ENCODE measurements around the gene MARCHF5. TPM values are rescaled to one million over a fixed set of nuclear protein-coding genes. Genes with fewer than 3 reads are reported as not detected.

Gene MARCHF5
- total and polyA plus RNA-seq, 2 of the 8 experiments (the other 6 are each of a cell fraction or from before 2014, with no cell fraction given), result 8.7 to 26.8 TPM

- H2AK5ac ChIP-seq (ENCODE audit: low read depth, low read length), result no peak overlapping the region
- H2BK5ac ChIP-seq (ENCODE audit: low read depth, low read length), result no peak overlapping the region
- peaks cover 0 to 3% of the 10 kb centered on the region in 2 experiments for H4K20me1 ChIP-seq (replicated peaks in 1 of 2; ENCODE audit: control insufficient read depth in 1 of 2, insufficient read depth in 2 of 2, low read length in 2 of 2)
- H3K18ac ChIP-seq (ENCODE audit: extremely low read depth, low read length), result no peak overlapping the region
- no peak overlapping the region for H3K56ac ChIP-seq (replicated peaks; ENCODE audit: insufficient read length, low read depth, low read length)
- no peak overlapping the region for H3K4ac ChIP-seq (replicated peaks; ENCODE audit: insufficient read length, low read depth, low read length)
- no peak overlapping the region for H2BK20ac ChIP-seq (ENCODE audit: low read length)
- no peak overlapping the region for H4K91ac ChIP-seq (replicated peaks; ENCODE audit: insufficient read length, low read length)
- H2AFZ ChIP-seq (ENCODE audit: low read length), result no peak overlapping the region
- H3K4me3 ChIP-seq (ENCODE audit: extremely low read depth in 1 of 4, insufficient read depth in 2 of 4, low read depth in 3 of 4, low read length in 4 of 4), result 0 out of 8 replicates have a peak overlapping the region, but pooled peaks of 1 of the 4 experiments have one; percentile 8
- H3K27ac ChIP-seq (ENCODE audit: low read depth, low read length), result no peak overlapping the region
- H3K23me2 ChIP-seq (ENCODE audit: low read depth, low read length), result no peaks in the 10 kb centered on the region
- 62% methylated on average over 1 of the region's 1 CpG; no CpG with 5 or more reads in 1 of the 2 experiments for WGBS, 2 experiments (ENCODE audit: extremely low coverage in 1 of 2, insufficient coverage in 1 of 2, insufficient read length in 1 of 2, insufficient replicate concordance in 2 of 2, low coverage in 1 of 2, low lambda C conversion rate in 2 of 2, missing lambda C conversion rate in 1 of 2)
- peaks cover 0 to 27% (median 12%) of the 10 kb centered on the region in 4 experiments; a peak in 5 of 7 replicates for H3K4me1 ChIP-seq (replicated peaks in 1 of 4; ENCODE audit: control insufficient read depth in 3 of 4, insufficient read depth in 4 of 4, low read length in 3 of 4)
- ChIA-PET CTCF (ENCODE audit: partially characterized antibody) (interaction anchor here (0.7 to 8.6 kb wide), 5 partner anchors 12 to 224 kb away, joined by 3 to 52 read pairs (median 3); partner anchors contain the start of genes CPEB3 and MARCHF5), POLR2A (ENCODE audit: partially characterized antibody) (interaction anchor here (1.2 to 1.8 kb wide), 2 partner anchors 11 to 14 kb away, joined by 3 to 4 read pairs; no protein-coding TSS in a partner anchor)
- peaks cover 5% of the 10 kb centered on the region; the same call in 1 of the 2 replicates for H3K79me1 ChIP-seq (ENCODE audit: low read depth, low read length)
- no peak overlapping the region for H3K9ac ChIP-seq (replicated peaks in 1 of 4; ENCODE audit: extremely low read depth in 1 of 4, low read depth in 3 of 4, low read length in 3 of 4)
- no peak overlapping the region for H3K23ac ChIP-seq (ENCODE audit: insufficient read length)
- H4K8ac ChIP-seq (ENCODE audit: extremely low read depth, insufficient read depth, low read length), result no peak overlapping the region
- no peak for DNase-seq (ENCODE audit: low read depth in 1 of 2, low spot score in 2 of 2)
- peak overlapping the region; percentile 29 to 43; a peak in 2 of 4 replicates for H3K4me2 ChIP-seq (ENCODE audit: insufficient read depth in 1 of 2, low read depth in 2 of 2, low read length in 2 of 2)
- TF ChIP-seq, protein P1, sequence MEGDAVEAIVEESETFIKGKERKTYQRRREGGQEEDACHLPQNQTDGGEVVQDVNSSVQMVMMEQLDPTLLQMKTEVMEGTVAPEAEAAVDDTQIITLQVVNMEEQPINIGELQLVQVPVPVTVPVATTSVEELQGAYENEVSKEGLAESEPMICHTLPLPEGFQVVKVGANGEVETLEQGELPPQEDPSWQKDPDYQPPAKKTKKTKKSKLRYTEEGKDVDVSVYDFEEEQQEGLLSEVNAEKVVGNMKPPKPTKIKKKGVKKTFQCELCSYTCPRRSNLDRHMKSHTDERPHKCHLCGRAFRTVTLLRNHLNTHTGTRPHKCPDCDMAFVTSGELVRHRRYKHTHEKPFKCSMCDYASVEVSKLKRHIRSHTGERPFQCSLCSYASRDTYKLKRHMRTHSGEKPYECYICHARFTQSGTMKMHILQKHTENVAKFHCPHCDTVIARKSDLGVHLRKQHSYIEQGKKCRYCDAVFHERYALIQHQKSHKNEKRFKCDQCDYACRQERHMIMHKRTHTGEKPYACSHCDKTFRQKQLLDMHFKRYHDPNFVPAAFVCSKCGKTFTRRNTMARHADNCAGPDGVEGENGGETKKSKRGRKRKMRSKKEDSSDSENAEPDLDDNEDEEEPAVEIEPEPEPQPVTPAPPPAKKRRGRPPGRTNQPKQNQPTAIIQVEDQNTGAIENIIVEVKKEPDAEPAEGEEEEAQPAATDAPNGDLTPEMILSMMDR (IDR thresholded peaks at IDR 0.05; ENCODE audit: control extremely low read depth in 1 of 3, insufficient read depth in 1 of 3, low read depth in 1 of 3, low read length in 3 of 3), result no peak
- no peak for TF ChIP-seq NANOG (IDR thresholded peaks at IDR 0.05; ENCODE audit: insufficient read depth, low read depth, low read length, poor library complexity, severe bottlenecking)
- FAIRE-seq, result no peak
- H3K9me3 ChIP-seq (ENCODE audit: insufficient read depth in 2 of 2, low read depth in 1 of 2, low read length in 1 of 2), result no peaks in the 10 kb centered on the region
- no peak overlapping the region for H2BK15ac ChIP-seq (ENCODE audit: low read length)
- H2BK12ac ChIP-seq (ENCODE audit: low read depth, low read length), result no peak overlapping the region
- no peaks in the 10 kb centered on the region for H3K27me3 ChIP-seq (replicated peaks in 1 of 4; ENCODE audit: control insufficient read depth in 3 of 4, extremely low read depth in 1 of 4, insufficient read depth in 3 of 4, low read length in 3 of 4)
- no peak overlapping the region for H2BK120ac ChIP-seq (replicated peaks; ENCODE audit: low read depth, low read length)
- peaks cover 0 to 80% of the 10 kb centered on the region in 2 experiments; a peak in 3 of 4 replicates for H3K79me2 ChIP-seq (ENCODE audit: control insufficient read depth in 1 of 2, insufficient read depth in 2 of 2, low read length in 2 of 2)
- no peak overlapping the region for H3K14ac ChIP-seq (ENCODE audit: insufficient read length)
- no peaks in the 10 kb centered on the region; a peak in 4 of 8 replicates for H3K36me3 ChIP-seq (ENCODE audit: control insufficient read depth in 2 of 4, insufficient read depth in 4 of 4, low read length in 3 of 4)
- H4K5ac ChIP-seq (ENCODE audit: insufficient read length, low read depth, low read length), result no peak overlapping the region
These were observed 13.1 kb downstream of the MARCHF5 start for GRCh38 chr10:92304061-92304460.

Data from H1 (cell line).